H1 (cell line): ENCODE measurements around the gene CSNK1D. TPM values are rescaled to one million over a fixed set of nuclear protein-coding genes. Genes with fewer than 3 reads are reported as not detected.

ENCODE experiments used
- CTCF ChIA-PET: fragments of 300-600 bp; sonication (Branson Sonifier 250); formaldehyde crosslinking; loops from one replicate; lab custom pipeline; 2021; ENCODE audit not compliant: partially characterized antibody; lab: Charles Lee
- POLR2A ChIA-PET: fragments of 300-600 bp; sonication (Branson Sonifier 250); formaldehyde crosslinking; loops from one replicate; lab custom pipeline; 2021; ENCODE audit warnings: inconsistent platforms; ENCODE audit not compliant: partially characterized antibody; lab: Charles Lee
- DNase-seq, 2 experiments: peaks; one replicate each; pipeline versions ENCODE4 v3.0.0 to v3.0.0-alpha.2; 2010 to 2022; ENCODE audit warnings: low spot score in 2 of 2, low read depth in 1 of 2, mixed read lengths in 1 of 2
- FAIRE-seq: peaks from 2 replicates; lab custom pipeline; 2011; peaks lifted over from hg19 to GRCh38; lab: Jason Lieb, UNC
- H2AFZ ChIP-seq: 2 replicates; pipeline ENCODE4 v1.8.1; 2012; ENCODE audit warnings: low read length, inconsistent platforms
- H2AK5ac ChIP-seq: 2 replicates; pipeline ENCODE4 v1.6.1; 2013; ENCODE audit warnings: low read depth, low read length
- H2BK120ac ChIP-seq: replicated peaks from 2 replicates; pipeline ENCODE3; 2013; ENCODE audit warnings: low read depth, low read length, inconsistent platforms
- H2BK12ac ChIP-seq: 2 replicates; pipeline ENCODE4 v1.6.1; 2013; ENCODE audit warnings: low read depth, low read length
- H2BK15ac ChIP-seq: 2 replicates; pipeline ENCODE4 v1.6.1; 2013; ENCODE audit warnings: low read length
- H2BK20ac ChIP-seq: 2 replicates; pipeline ENCODE4 v1.6.1; 2013; ENCODE audit warnings: low read length
- H2BK5ac ChIP-seq: 2 replicates; pipeline ENCODE4 v1.6.1; 2013; ENCODE audit warnings: low read depth, low read length
- H3K14ac ChIP-seq: 2 replicates; pipeline ENCODE4 v1.6.1; 2013; ENCODE audit warnings: inconsistent platforms; ENCODE audit not compliant: insufficient read length
- H3K18ac ChIP-seq: 2 replicates; pipeline ENCODE4 v1.6.1; 2013; ENCODE audit warnings: low read length; ENCODE audit errors: extremely low read depth
- H3K23ac ChIP-seq: 2 replicates; pipeline ENCODE4 v1.6.1; 2013; ENCODE audit warnings: inconsistent platforms; ENCODE audit not compliant: insufficient read length
- H3K23me2 ChIP-seq: 2 replicates; pipeline ENCODE4 v1.6.1; 2013; ENCODE audit warnings: low read depth, low read length
- H3K27ac ChIP-seq: 2 replicates; pipeline ENCODE4 v1.6.1; 2011; ENCODE audit warnings: low read depth, low read length, inconsistent platforms
- H3K27me3 ChIP-seq, 4 experiments: replicated peaks in 1 of 4; 1 replicate in 1 of 4; 2 replicates in 3 of 4; pipeline versions ENCODE4 v1.6.1 to v1.8.1; 2011 to 2013; ENCODE audit warnings: low read length in 3 of 4, mild to moderate bottlenecking in 3 of 4, inconsistent platforms in 2 of 4, mixed read lengths in 2 of 4, moderate library complexity in 1 of 4; ENCODE audit not compliant: control insufficient read depth in 3 of 4, insufficient read depth in 3 of 4; ENCODE audit errors: extremely low read depth in 1 of 4
- H3K36me3 ChIP-seq, 4 experiments: 2 replicates each; pipeline versions ENCODE4 v1.6.1 to v1.8.1; 2011 to 2013; ENCODE audit warnings: mild to moderate bottlenecking in 4 of 4, low read length in 3 of 4, moderate library complexity in 2 of 4, control low read depth in 1 of 4, inconsistent platforms in 1 of 4; ENCODE audit not compliant: insufficient read depth in 4 of 4, control insufficient read depth in 2 of 4
- H3K4ac ChIP-seq: replicated peaks from 2 replicates; pipeline ENCODE3; 2013; ENCODE audit warnings: low read length, low read depth, mixed read lengths, inconsistent platforms; ENCODE audit not compliant: insufficient read length
- H3K4me1 ChIP-seq, 4 experiments: replicated peaks in 1 of 4; 1 replicate in 1 of 4; 2 replicates in 3 of 4; pipeline versions ENCODE4 v1.6.1 to v1.8.1; 2011 to 2013; ENCODE audit warnings: low read length in 3 of 4, inconsistent platforms in 2 of 4, mixed read lengths in 1 of 4; ENCODE audit not compliant: insufficient read depth in 4 of 4, control insufficient read depth in 3 of 4
- H3K4me2 ChIP-seq, 2 experiments: 2 replicates each; pipeline versions ENCODE4 v1.6.1 to v1.8.1; 2011 to 2013; ENCODE audit warnings: low read depth in 2 of 2, low read length in 2 of 2, control low read depth in 1 of 2, inconsistent platforms in 1 of 2, mild to moderate bottlenecking in 1 of 2; ENCODE audit not compliant: insufficient read depth in 1 of 2
- H3K4me3 ChIP-seq, 4 experiments: fragments of 200-600, 300-600 bp in 1 of 4; sonication (generic), shearing (Covaris generic), sonication (Bioruptor Twin) in 1 of 4; 2 replicates each; pipeline versions ENCODE4 v1.5.1 to v1.8.1; 2011 to 2016; ENCODE audit warnings: low read length in 4 of 4, low read depth in 3 of 4, control low read depth in 2 of 4, inconsistent platforms in 2 of 4, mild to moderate bottlenecking in 2 of 4, mixed read lengths in 1 of 4, moderate library complexity in 1 of 4; ENCODE audit not compliant: insufficient read depth in 2 of 4; ENCODE audit errors: extremely low read depth in 1 of 4
- H3K56ac ChIP-seq: replicated peaks from 2 replicates; pipeline ENCODE3; 2013; ENCODE audit warnings: low read depth, mild to moderate bottlenecking, mixed read lengths, low read length, inconsistent platforms; ENCODE audit not compliant: insufficient read length
- H3K79me1 ChIP-seq: 2 replicates; pipeline ENCODE4 v1.6.1; 2013; ENCODE audit warnings: low read depth, low read length, control low read depth
- H3K79me2 ChIP-seq, 2 experiments: 2 replicates each; pipeline versions ENCODE4 v1.6.1 to v1.8.1; 2012 to 2013; ENCODE audit warnings: low read length in 2 of 2, mild to moderate bottlenecking in 2 of 2, inconsistent platforms in 1 of 2; ENCODE audit not compliant: insufficient read depth in 2 of 2, control insufficient read depth in 1 of 2
- H3K9ac ChIP-seq, 4 experiments: replicated peaks in 1 of 4; 1 replicate in 1 of 4; 2 replicates in 3 of 4; pipeline versions ENCODE4 v1.6.1 to v1.8.1; 2011 to 2013; ENCODE audit warnings: low read depth in 3 of 4, low read length in 3 of 4, control low read depth in 2 of 4, mild to moderate bottlenecking in 2 of 4, moderate library complexity in 2 of 4, inconsistent platforms in 1 of 4; ENCODE audit errors: extremely low read depth in 1 of 4
- H3K9me3 ChIP-seq, 2 experiments: 2 replicates each; pipeline versions ENCODE4 v1.6.1 to v1.8.1; 2012 to 2013; ENCODE audit warnings: mild to moderate bottlenecking in 2 of 2, moderate library complexity in 2 of 2, control low read depth in 1 of 2, inconsistent platforms in 1 of 2, low read depth in 1 of 2, low read length in 1 of 2, mixed read lengths in 1 of 2; ENCODE audit not compliant: insufficient read depth in 2 of 2
- H4K20me1 ChIP-seq, 2 experiments: replicated peaks in 1 of 2; 2 replicates each; pipeline versions ENCODE3 to v1.8.1; 2011 to 2013; ENCODE audit warnings: inconsistent platforms in 2 of 2, low read length in 2 of 2, mild to moderate bottlenecking in 1 of 2; ENCODE audit not compliant: insufficient read depth in 2 of 2, control insufficient read depth in 1 of 2
- H4K5ac ChIP-seq: 2 replicates; pipeline ENCODE4 v1.6.1; 2013; ENCODE audit warnings: low read length, low read depth, mixed read lengths, inconsistent platforms; ENCODE audit not compliant: insufficient read length
- H4K8ac ChIP-seq: 2 replicates; pipeline ENCODE4 v1.8.0; 2013; ENCODE audit warnings: mild to moderate bottlenecking, moderate library complexity, low read length, inconsistent platforms; ENCODE audit not compliant: insufficient read depth; ENCODE audit errors: extremely low read depth
- H4K91ac ChIP-seq: replicated peaks from 2 replicates; pipeline ENCODE3; 2013; ENCODE audit warnings: low read length, mixed read lengths, inconsistent platforms; ENCODE audit not compliant: insufficient read length
- ASH2L ChIP-seq: fragments of 200-600, 300-600 bp; sonication (generic); IDR thresholded peaks from one replicate; pipeline ENCODE4 v1.7.1; 2017; ENCODE audit warnings: low read length
- CBX5 ChIP-seq: fragments of 300-800, 300-1000 bp; sonication (generic); IDR thresholded peaks from 2 replicates; pipeline ENCODE4 v1.7.1; 2016; ENCODE audit warnings: antibody characterized with exemption, low read length, low read depth
- CHD1 ChIP-seq: IDR thresholded peaks from 2 replicates; pipeline ENCODE4 v1.6.1; 2012; ENCODE audit warnings: low read depth, low read length, improper control_type of control experiment
- POLR2A ChIP-seq, 2 experiments: IDR thresholded peaks; 1 replicate in 1 of 2; 2 replicates in 1 of 2; pipeline ENCODE4 v1.6.1; 2011; ENCODE audit warnings: low read depth in 2 of 2, low read length in 2 of 2, mild to moderate bottlenecking in 2 of 2; ENCODE audit errors: control extremely low read depth in 1 of 2
- RAD21 ChIP-seq, 2 experiments: IDR thresholded peaks in 1 of 2; conservative IDR thresholded peaks in 1 of 2; 2 replicates each; pipeline ENCODE4 v1.6.1; 2011; ENCODE audit warnings: low read depth in 2 of 2, low read length in 2 of 2, improper control_type of control experiment in 1 of 2, inconsistent platforms in 1 of 2, mild to moderate bottlenecking in 1 of 2, moderate library complexity in 1 of 2
- RNF2 ChIP-seq: fragments of 200-900, 300-1000 bp; sonication (generic); IDR thresholded peaks from 2 replicates; pipeline ENCODE4 v1.7.1; 2016; ENCODE audit warnings: borderline replicate concordance, low read depth, mild to moderate bottlenecking, antibody characterized with exemption, low read length; ENCODE audit not compliant: poor library complexity, severe bottlenecking; ENCODE audit errors: missing control alignments
- SIN3A ChIP-seq, 2 experiments: IDR thresholded peaks in 1 of 2; conservative IDR thresholded peaks in 1 of 2; 2 replicates each; pipeline ENCODE4 v1.6.1; 2011 to 2012; ENCODE audit warnings: low read length in 2 of 2, improper control_type of control experiment in 1 of 2, low read depth in 1 of 2, mild to moderate bottlenecking in 1 of 2
- SIX5 ChIP-seq: IDR thresholded peaks from 2 replicates; pipeline ENCODE4 v1.6.1; 2011; ENCODE audit warnings: mild to moderate bottlenecking, low read depth, low read length
- SP1 ChIP-seq: IDR thresholded peaks from 2 replicates; pipeline ENCODE4 v1.6.1; 2011; ENCODE audit warnings: low read depth, low read length
- SP4 ChIP-seq: IDR thresholded peaks from 2 replicates; pipeline ENCODE4 v1.6.1; 2012; ENCODE audit warnings: low read length, inconsistent platforms
- WGBS, 2 experiments: shearing (Covaris generic) in 1 of 2; methylation state at CpG; one replicate each; pipeline versions ENCODE4 v1.1.6 to v1.1.7; 2013 to 2015; ENCODE audit warnings: low lambda C conversion rate in 2 of 2, mixed read lengths in 2 of 2, inconsistent platforms in 1 of 2, low coverage in 1 of 2, missing lambda C conversion rate in 1 of 2; ENCODE audit not compliant: insufficient replicate concordance in 2 of 2, insufficient coverage in 1 of 2, insufficient read length in 1 of 2; ENCODE audit errors: extremely low coverage in 1 of 2, missing lambda C conversion rate in 1 of 2; 5-methylcytosine and 5-hydroxymethylcytosine counted together
- polyA plus RNA-seq, 7 experiments: library from polyadenylated mRNA; depleted of rRNA in 3 of 7; stranded (reverse) in 5 of 7; unstranded in 2 of 7; fragments of >200 nt in 5 of 7; fragments of 200-250 nt in 2 of 7; gene quantifications; 1 replicate in 5 of 7; 2 replicates in 1 of 7; 4 replicates in 1 of 7; pipeline versions ENCODE4 v1.2.1 to v1.2.3, GENCODE V29; 2011 to 2013; ENCODE audit warnings: missing spikeins in 2 of 7, mixed read lengths in 2 of 7
- total RNA-seq: library from RNA; stranded (reverse); fragmentation: NEBNext Ultra II Directional; extraction: Animal tissue kit (Norgen Biotek cat#: 25700); gene quantifications from 2 replicates; pipeline ENCODE4 v1.2.1, GENCODE V29; 2021
- TF ChIP-seq, protein P1 (sequence below): IDR thresholded peaks from 2 replicates; pipeline ENCODE4 v1.6.1; 2011; ENCODE audit warnings: low read depth, mild to moderate bottlenecking, low read length; ENCODE audit not compliant: insufficient read depth

The CSNK1D gene
- total and polyA plus RNA-seq, 2 of the 8 experiments (the other 6 are each of a cell fraction or from before 2014, with no cell fraction given) = 73.5 to 103 TPM

DNA sequence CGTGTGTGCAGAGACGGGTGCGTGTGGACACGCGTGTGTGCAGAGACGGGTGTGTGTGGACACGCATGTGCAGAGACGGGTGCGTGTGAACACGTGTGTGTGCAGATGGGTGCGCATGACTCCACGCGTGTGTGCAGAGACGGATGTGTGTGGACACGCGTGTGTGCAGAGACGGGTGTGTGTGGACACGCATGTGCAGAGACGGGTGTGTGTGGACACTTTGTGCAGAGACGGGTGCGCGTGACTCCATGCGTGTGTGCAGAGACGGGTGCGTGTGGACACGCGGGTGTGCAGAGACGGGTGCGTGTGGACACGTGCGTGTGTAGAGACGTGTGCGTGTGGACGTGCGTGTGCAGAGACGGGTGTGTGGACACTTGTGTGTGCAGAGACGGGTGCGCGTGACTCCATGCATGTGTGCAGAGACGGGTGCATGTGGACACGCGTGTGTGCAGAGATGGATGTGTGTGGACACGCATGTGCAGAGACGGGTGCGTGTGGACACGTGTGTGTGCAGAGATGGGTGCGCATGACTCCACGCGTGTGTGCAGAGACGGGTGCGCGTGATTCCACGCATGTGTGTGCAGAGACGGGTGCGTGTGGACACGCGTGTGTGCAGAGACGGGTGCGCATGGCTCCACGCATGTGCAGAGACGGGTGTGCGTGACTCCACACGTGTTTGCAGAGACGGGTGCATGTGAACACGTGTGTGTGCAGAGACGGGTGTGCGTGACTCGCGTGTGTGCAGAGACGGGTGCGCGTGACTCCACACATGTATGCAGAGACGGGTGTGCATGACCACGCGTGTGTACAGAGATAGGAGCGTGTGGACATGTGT, 45.5 kb upstream of the CSNK1D start:
- peaks cover 5% of the 10 kb centered on the region; the same call in 1 of the 2 replicates for H3K23me2 ChIP-seq
- CTCF ChIA-PET = interaction anchor here (4.7 kb wide), 1 partner anchor 17 kb away, joined by 32 read pairs; no protein-coding TSS in a partner anchor
- no peak overlapping the region for H3K23ac ChIP-seq
- H2AK5ac ChIP-seq = peak overlapping the region; percentile 53; the same call in 1 of the 2 replicates
- H3K79me1 ChIP-seq = no peaks in the 10 kb centered on the region
- no peak for FAIRE-seq
- no peak overlapping the region for H3K27ac ChIP-seq
- peak overlapping the region; percentile 27 for H3K4ac ChIP-seq
- H3K4me1 ChIP-seq = peaks cover 0 to 5% (median 4%) of the 10 kb centered on the region in 4 experiments; a peak in 6 of 7 replicates
- H2BK20ac ChIP-seq = no peak overlapping the region
- no peak overlapping the region for H3K4me2 ChIP-seq
- no peak overlapping the region for H3K56ac ChIP-seq
- POLR2A ChIA-PET = interaction anchor here (1.0 kb wide), 1 partner anchor 12 kb away, joined by 3 read pairs; no protein-coding TSS in a partner anchor
- H4K91ac ChIP-seq = peak overlapping the region; percentile 0
- H4K5ac ChIP-seq = no peak overlapping the region
- H2BK12ac ChIP-seq = peak overlapping the region; percentile 22; the same call in 1 of the 2 replicates
- peaks cover 0 to 11% of the 10 kb centered on the region in 2 experiments for H4K20me1 ChIP-seq
- no peak overlapping the region for H2BK5ac ChIP-seq
- no peak overlapping the region for H2AFZ ChIP-seq
- no peak overlapping the region for H3K9ac ChIP-seq
- H3K36me3 ChIP-seq = no peaks in the 10 kb centered on the region
- no peak overlapping the region for H3K18ac ChIP-seq
- no peaks in the 10 kb centered on the region for H3K79me2 ChIP-seq
- H2BK15ac ChIP-seq = no peak overlapping the region
- 93% methylated on average over 76 of the region's 76 CpGs; no CpG with 5 or more reads in 1 of the 2 experiments for WGBS, 2 experiments
- no peak overlapping the region for H2BK120ac ChIP-seq
- no peak for DNase-seq
- H3K27me3 ChIP-seq = no peaks in the 10 kb centered on the region; a peak in 3 of 7 replicates
- H3K4me3 ChIP-seq = no peak overlapping the region
- no peak overlapping the region for H4K8ac ChIP-seq
- H3K9me3 ChIP-seq = peaks cover 0 to 14% of the 10 kb centered on the region in 2 experiments; a peak in 1 of 4 replicates
- H3K14ac ChIP-seq = no peak overlapping the region
- TF ChIP-seq SP4 (no peak), POLR2A (IDR thresholded peaks at IDR 0.05; ENCODE audit: control extremely low read depth in 1 of 2, low read depth in 2 of 2, low read length in 2 of 2) (no peak), ASH2L (no peak), CBX5 (no peak), RAD21 (IDR thresholded peaks at IDR 0.05 in 1 of 2, conservative IDR thresholded peaks at IDR 0.05 in 1 of 2; ENCODE audit: low read depth in 2 of 2, low read length in 2 of 2) (no peak), CHD1 (no peak), RNF2 (no peak), SIN3A (conservative IDR thresholded peaks at IDR 0.05 in 1 of 2, IDR thresholded peaks at IDR 0.05 in 1 of 2; ENCODE audit: low read depth in 1 of 2, low read length in 2 of 2) (no peak), SIX5 (no peak), SP1 (no peak)
- TF ChIP-seq, protein P1, sequence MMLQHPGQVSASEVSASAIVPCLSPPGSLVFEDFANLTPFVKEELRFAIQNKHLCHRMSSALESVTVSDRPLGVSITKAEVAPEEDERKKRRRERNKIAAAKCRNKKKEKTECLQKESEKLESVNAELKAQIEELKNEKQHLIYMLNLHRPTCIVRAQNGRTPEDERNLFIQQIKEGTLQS = no peak
